Endothelial cell of umbilical vein (primary cell): ENCODE measurements around the gene CNTD1. TPM values are rescaled to one million over a fixed set of nuclear protein-coding genes. Genes with fewer than 3 reads are reported as not detected.

Source experiments
- BruUV-seq: library from RNA; stranded (reverse); fragments of 400-500 nt; replicated peaks from 2 replicates; lab custom pipeline; 2021; lab: Mats Ljungman, UMichigan
- CTCF ChIA-PET: fragments of 300-600, 350-600 bp; sonication (Branson Sonifier 250); formaldehyde crosslinking; loops from one replicate; lab custom pipeline; 2021; ENCODE audit warnings: antibody characterized with exemption, inconsistent platforms; lab: Charles Lee
- POLR2A ChIA-PET: fragments of 300-600, 350-600 bp; sonication (Branson Sonifier 250); formaldehyde crosslinking; loops from one replicate; lab custom pipeline; 2021; ENCODE audit warnings: antibody characterized with exemption, inconsistent platforms; lab: Charles Lee
- DNase-seq: peaks from one replicate; pipeline ENCODE4 v3.0.0-alpha.2; 2011; ENCODE audit warnings: low read depth, low spot score
- FAIRE-seq: peaks from 2 replicates; lab custom pipeline; 2011; peaks lifted over from hg19 to GRCh38; lab: Jason Lieb, UNC
- H2AFZ ChIP-seq: 2 replicates; pipeline ENCODE4 v1.6.0; 2012; ENCODE audit warnings: low read depth, low read length, control low read depth, inconsistent platforms
- H3K27ac ChIP-seq: 2 replicates; pipeline ENCODE4 v1.5.1; 2011; ENCODE audit warnings: low read depth, mild to moderate bottlenecking, control low read depth, low read length, moderate library complexity; ENCODE audit not compliant: insufficient read depth
- H3K27me3 ChIP-seq, 2 experiments: 2 replicates each; pipeline versions ENCODE4 v1.6.0 to v1.6.1; 2011; ENCODE audit warnings: low read length in 2 of 2, mixed read lengths in 1 of 2; ENCODE audit not compliant: control insufficient read depth in 2 of 2, insufficient read depth in 2 of 2
- H3K36me3 ChIP-seq, 2 experiments: 2 replicates in 1 of 2; 3 replicates in 1 of 2; pipeline ENCODE4 v1.5.1; 2011; ENCODE audit warnings: low read length in 2 of 2, mild to moderate bottlenecking in 1 of 2, moderate library complexity in 1 of 2; ENCODE audit not compliant: control insufficient read depth in 2 of 2, insufficient read depth in 2 of 2; ENCODE audit errors: extremely low read depth in 1 of 2
- H3K4me1 ChIP-seq: 3 replicates; pipeline ENCODE4 v1.5.1; 2011; ENCODE audit warnings: mild to moderate bottlenecking, low read length; ENCODE audit not compliant: control insufficient read depth, insufficient read depth; ENCODE audit errors: extremely low read depth
- H3K4me2 ChIP-seq: 2 replicates; pipeline ENCODE4 v1.6.1; 2011; ENCODE audit warnings: low read length, control low read depth, mixed read lengths; ENCODE audit not compliant: insufficient read depth
- H3K4me3 ChIP-seq, 3 experiments: fragments of 200-600 bp in 1 of 3; sonication (generic), shearing (Covaris generic) in 1 of 3; replicated peaks in 1 of 3; 2 replicates each; pipeline ENCODE4 v1.5.1; 2011 to 2016; ENCODE audit warnings: control low read depth in 3 of 3, low read length in 3 of 3, mild to moderate bottlenecking in 2 of 3, inconsistent platforms in 1 of 3, low read depth in 1 of 3, moderate library complexity in 1 of 3; ENCODE audit not compliant: insufficient read depth in 1 of 3
- H3K79me2 ChIP-seq: 2 replicates; pipeline ENCODE4 v1.6.0; 2012; ENCODE audit warnings: low read length, inconsistent platforms; ENCODE audit not compliant: control insufficient read depth, insufficient read depth
- H3K9ac ChIP-seq: replicated peaks from 2 replicates; pipeline ENCODE3; 2011; ENCODE audit warnings: low read length, control low read depth; ENCODE audit not compliant: insufficient read depth; ENCODE audit errors: extremely low read depth
- H3K9me1 ChIP-seq: replicated peaks from 3 replicates; pipeline ENCODE4 v1.6.0; 2011; ENCODE audit warnings: mild to moderate bottlenecking, low read length; ENCODE audit not compliant: control insufficient read depth, insufficient read depth; ENCODE audit errors: extremely low read depth
- H3K9me3 ChIP-seq: replicated peaks from 2 replicates; pipeline ENCODE4 v1.5.1; 2012; ENCODE audit warnings: low read length, inconsistent platforms; ENCODE audit not compliant: control insufficient read depth, insufficient read depth
- H4K20me1 ChIP-seq: replicated peaks from 2 replicates; pipeline ENCODE3; 2011; ENCODE audit warnings: mild to moderate bottlenecking, low read length; ENCODE audit not compliant: control insufficient read depth, insufficient read depth; ENCODE audit errors: extremely low read depth
- EZH2 ChIP-seq: IDR thresholded peaks from 2 replicates; pipeline ENCODE4 v1.6.1; 2012; ENCODE audit warnings: borderline replicate concordance, low read depth, mild to moderate bottlenecking, moderate library complexity, low read length, inconsistent platforms; ENCODE audit not compliant: severe bottlenecking
- FOS ChIP-seq: IDR thresholded peaks from 2 replicates; pipeline ENCODE4 v1.6.1; 2011; ENCODE audit warnings: mild to moderate bottlenecking, low read length, moderate library complexity, borderline replicate concordance; ENCODE audit not compliant: insufficient read depth
- GATA2 ChIP-seq: IDR thresholded peaks from 2 replicates; pipeline ENCODE4 v1.7.0; 2011; ENCODE audit warnings: low read depth, mild to moderate bottlenecking, moderate library complexity, mixed read lengths, low read length; ENCODE audit not compliant: insufficient read length, insufficient read depth
- JUN ChIP-seq: IDR thresholded peaks from 2 replicates; pipeline ENCODE4 v1.6.1; 2011; ENCODE audit warnings: borderline replicate concordance, low read depth; ENCODE audit not compliant: insufficient read length, insufficient read depth
- MYC ChIP-seq: IDR thresholded peaks from one replicate; pipeline ENCODE4 v1.6.1; 2011; ENCODE audit warnings: mild to moderate bottlenecking, low read depth, low read length
- POLR2A ChIP-seq: IDR thresholded peaks from 2 replicates; pipeline ENCODE4 v1.6.1; 2012; ENCODE audit warnings: low read depth, mild to moderate bottlenecking, control low read depth, low read length
- POLR2AphosphoS5 ChIP-seq: IDR thresholded peaks from 2 replicates; pipeline ENCODE4 v1.6.1; 2012; ENCODE audit warnings: low read depth, mild to moderate bottlenecking, control low read depth, low read length, moderate library complexity; ENCODE audit not compliant: insufficient read depth
- dilution Hi-C: fragments of 300-500 bp; cut with MboI; formaldehyde crosslinking; loops from one replicate; pipeline ENCODE4 v1.15.0; 2019; ENCODE audit warnings: low sequenced_read_pairs; ENCODE audit not compliant: extremely low pct_ligation_motif_present
- intact Hi-C: fragments of 100-400 bp; cut with micrococcal nuclease; formaldehyde crosslinking; loops from one replicate; pipeline ENCODE4 v1.10.0; 2022
- polyA plus RNA-seq, 4 experiments: library from polyadenylated mRNA; depleted of rRNA in 3 of 4; stranded (reverse) in 3 of 4; unstranded in 1 of 4; fragments of >200 nt; gene quantifications; 2 replicates each; pipeline versions ENCODE4 v1.2.1 to v1.2.3, GENCODE V29; 2011 to 2012; ENCODE audit warnings: missing spikeins in 1 of 4
- total RNA-seq: library from RNA; stranded (reverse); gene quantifications from 2 replicates; pipeline ENCODE4 v1.2.3, GENCODE V29; 2021
- TF ChIP-seq, protein P1 (sequence below), 2 donors: IDR thresholded peaks; 1 replicate in 1 of 2; 2 replicates in 1 of 2; pipeline ENCODE4 v1.5.1; 2011; ENCODE audit warnings: low read length in 2 of 2, mild to moderate bottlenecking in 2 of 2, moderate library complexity in 2 of 2, control low read depth in 1 of 2, inconsistent platforms in 1 of 2, low read depth in 1 of 2; ENCODE audit not compliant: insufficient read depth in 1 of 2; ENCODE audit errors: extremely low read depth in 1 of 2

CNTD1 gene
- total and polyA plus RNA-seq, 2 donors (not counting 3 experiments of a cell fraction or from before 2014, with no cell fraction given): not detected

- peak; percentile 90 for FAIRE-seq
Measured at GRCh38 chr17:42773290-42774035, 25.2 kb upstream of the CNTD1 start, which contains the start of gene VPS25. TSS of gene VPS25 (plus strand) at chr17:42773449. CDS start at chr17:42773476, 27 bp downstream.

More at GRCh38 chr17:42773290-42774035, 25.2 kb upstream of the CNTD1 start, which contains the start of gene VPS25:
- Histone ChIP-seq H3K9me1 (no peaks in the 10 kb centered on the region), H3K4me3 (peak within 1 kb of the TSS; percentile 15 to 71 (median 68)), H3K9me3 (no peaks in the 10 kb centered on the region), H3K4me2 (peak within 1 kb of the TSS; percentile 25), H3K36me3 (no peaks in the 10 kb centered on the region), H2AFZ (peak within 1 kb of the TSS; percentile 27), H3K27me3 (no peaks in the 10 kb centered on the region), H3K27ac (peak within 1 kb of the TSS; percentile 73), H3K4me1 (peaks cover 26% of the 10 kb centered on the region), H3K79me2 (no peaks in the 10 kb centered on the region), H3K9ac (peak within 1 kb of the TSS; percentile 67), H4K20me1 (no peaks in the 10 kb centered on the region)
- intact Hi-C loops (loop anchor here (1.0 to 2.0 kb wide), 3 partner anchors 10 to 53 kb away; partner anchors contain the start of genes CNTD1 and COA3), dilution Hi-C loops (no loop called here)
- ChIA-PET CTCF (interaction anchor here (0.7 to 4.8 kb wide), 14 partner anchors 9 to 224 kb away, joined by 3 to 53 read pairs (median 4); partner anchors contain the start of genes BECN1, CNTD1, COA3 and PSMC3IP), POLR2A (interaction anchor here (1.1 to 1.5 kb wide), 3 partner anchors 10 to 13 kb away, joined by 3 to 6 read pairs (median 4); partner anchors contain the start of gene RAMP2)
- peak; percentile 61 for DNase-seq
- TF ChIP-seq MYC (no peak), EZH2 (no peak), POLR2AphosphoS5 (peak; percentile 84), JUN (no peak), GATA2 (no peak), POLR2A (peak; percentile 93), FOS (no peak)
- TF ChIP-seq, protein P1, sequence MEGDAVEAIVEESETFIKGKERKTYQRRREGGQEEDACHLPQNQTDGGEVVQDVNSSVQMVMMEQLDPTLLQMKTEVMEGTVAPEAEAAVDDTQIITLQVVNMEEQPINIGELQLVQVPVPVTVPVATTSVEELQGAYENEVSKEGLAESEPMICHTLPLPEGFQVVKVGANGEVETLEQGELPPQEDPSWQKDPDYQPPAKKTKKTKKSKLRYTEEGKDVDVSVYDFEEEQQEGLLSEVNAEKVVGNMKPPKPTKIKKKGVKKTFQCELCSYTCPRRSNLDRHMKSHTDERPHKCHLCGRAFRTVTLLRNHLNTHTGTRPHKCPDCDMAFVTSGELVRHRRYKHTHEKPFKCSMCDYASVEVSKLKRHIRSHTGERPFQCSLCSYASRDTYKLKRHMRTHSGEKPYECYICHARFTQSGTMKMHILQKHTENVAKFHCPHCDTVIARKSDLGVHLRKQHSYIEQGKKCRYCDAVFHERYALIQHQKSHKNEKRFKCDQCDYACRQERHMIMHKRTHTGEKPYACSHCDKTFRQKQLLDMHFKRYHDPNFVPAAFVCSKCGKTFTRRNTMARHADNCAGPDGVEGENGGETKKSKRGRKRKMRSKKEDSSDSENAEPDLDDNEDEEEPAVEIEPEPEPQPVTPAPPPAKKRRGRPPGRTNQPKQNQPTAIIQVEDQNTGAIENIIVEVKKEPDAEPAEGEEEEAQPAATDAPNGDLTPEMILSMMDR (IDR thresholded peaks at IDR 0.05; ENCODE audit: extremely low read depth in 1 of 2, insufficient read depth in 1 of 2, low read depth in 1 of 2, low read length in 2 of 2): peak in 1 of 2 donors; percentile 3
- TSS peak; percentile 75 for BruUV-seq
